Esophagus muscularis mucosa (tissue), 3 donors: ENCODE measurements around the gene BDKRB1.
A peak's percentile ranks its signal among the peaks of the same experiment; 100 is the strongest.

Source experiments
- CTCF ChIP-seq, 3 experiments: fragments of 200-600 bp in 2 of 3; fragments of 450-650 bp in 1 of 3; sonication (generic) in 2 of 3; IDR thresholded peaks; one replicate each; pipeline ENCODE4 v1.5.1; 2017 to 2019; ENCODE audit warnings: antibody characterized with exemption in 3 of 3, mild to moderate bottlenecking in 2 of 3, moderate library complexity in 1 of 3
- POLR2AphosphoS5 ChIP-seq, 2 donors: sonication (generic); formaldehyde crosslinking; IDR thresholded peaks; one replicate each; pipeline ENCODE4 v1.6.1; 2017; ENCODE audit warnings: antibody characterized with exemption in 2 of 2

GRCh38 chr14:96221109-96221650 is 34.8 kb upstream of the BDKRB1 start:
- peak in 1 of 2 donors; percentile 29 for TF ChIP-seq POLR2AphosphoS5 (IDR thresholded peaks at IDR 0.05)
- TF ChIP-seq CTCF (IDR thresholded peaks at IDR 0.05), result no peak
